ENCODE measurements around the gene BAHCC1. TPM values are rescaled to one million over a fixed set of nuclear protein-coding genes. Genes with fewer than 3 reads are reported as not detected.

The BAHCC1 gene
- total and polyA plus RNA-seq, 9 of the 15 experiments (the other 6 are each of a cell fraction or from before 2014, with no cell fraction given): 0.14 to 26.9 (median 5.0) TPM

- no peak for TF ChIP-seq COPS2 (conservative IDR thresholded peaks at IDR 0.05)
- TF ChIP-seq ZNF57 (CRISPR knock-in tag; IDR thresholded peaks at IDR 0.05): no peak
- no peak for TF ChIP-seq TAL1 (IDR thresholded peaks at IDR 0.05)
- TF ChIP-seq BRCA1 (IDR thresholded peaks at IDR 0.05): no peak
- no peak for TF ChIP-seq BRCA1 (CRISPR knock-in tag; IDR thresholded peaks at IDR 0.05)
- no peak for TF ChIP-seq NFE2L1 (tag; IDR thresholded peaks at IDR 0.05; ENCODE audit: borderline replicate concordance, low read depth)
- no peak for TF ChIP-seq ZBTB5 (IDR thresholded peaks at IDR 0.05)
- TF ChIP-seq ZNF398 (CRISPR knock-in tag; IDR thresholded peaks at IDR 0.05): no peak
- no peak for TF ChIP-seq RFX7 (CRISPR knock-in tag; IDR thresholded peaks at IDR 0.05)
- TF ChIP-seq TRIM25 (IDR thresholded peaks at IDR 0.05; ENCODE audit: borderline replicate concordance): no peak
- TF ChIP-seq NR2F6 (CRISPR knock-in tag; IDR thresholded peaks at IDR 0.05): no peak
- TF ChIP-seq ZFP1 (CRISPR knock-in tag; IDR thresholded peaks at IDR 0.05): no peak
- no peak for TF ChIP-seq TARDBP (IDR thresholded peaks at IDR 0.05)
- TF ChIP-seq MITF (IDR thresholded peaks at IDR 0.05): no peak
- TF ChIP-seq HNRNPK (IDR thresholded peaks at IDR 0.05; ENCODE audit: low read depth, low read length, poor library complexity, severe bottlenecking): no peak
- TF ChIP-seq FOXK1 (CRISPR knock-in tag; IDR thresholded peaks at IDR 0.05; ENCODE audit: borderline replicate concordance): peak; percentile 79; the same call in 1 of the 2 replicates
- 0 out of 4 replicates have a peak, but pooled peaks of 1 of the 2 experiments have one; percentile 18 for TF ChIP-seq FOXA3 (CRISPR knock-in tag; conservative IDR thresholded peaks at IDR 0.05 in 1 of 2, IDR thresholded peaks at IDR 0.05 in 1 of 2)
- TF ChIP-seq KLF1 (tag; IDR thresholded peaks at IDR 0.05): no peak
- TF ChIP-seq SP2 (IDR thresholded peaks at IDR 0.05; ENCODE audit: extremely low read depth, low read depth, low read length, poor library complexity, severe bottlenecking): no peak
- TF ChIP-seq ZNF224 (CRISPR knock-in tag; IDR thresholded peaks at IDR 0.05): no peak
- TF ChIP-seq POLR2AphosphoS5 (IDR thresholded peaks at IDR 0.05; ENCODE audit: control insufficient read depth, insufficient read depth, low read depth, low read length): peak; percentile 81
- TF ChIP-seq ARID2 (IDR thresholded peaks at IDR 0.05): no peak
Observed at GRCh38 chr17:81487487-81488275, 92.4 kb downstream of the BAHCC1 start (continued).
